ENCODE data around the gene HJV. TPM values are rescaled to one million over a fixed set of nuclear protein-coding genes. Genes with fewer than 3 reads are reported as not detected.
A peak's percentile ranks its signal among the peaks of the same experiment; 100 is the strongest.
"Not testable (repeated sequence)": the region's sequence is repeated elsewhere in the genome, so short reads cannot be mapped to it uniquely, and the experiment has no call there.

The HJV gene
- total RNA-seq, 1 experiment from 2014 or later: not detected

- Histone ChIP-seq H3F3A (ENCODE audit: low read length, unreplicated experiment) (peaks cover 6% of the 10 kb centered on the region), H3K9ac (ENCODE audit: low read length) (no peak overlapping the region), H3K9me2 (replicated peaks; ENCODE audit: low read length) (no peaks in the 10 kb centered on the region), H3K27ac (ENCODE audit: low read length) (no peak overlapping the region), H3K9me3 (ENCODE audit: low read length) (no peaks in the 10 kb centered on the region), H3K4me3 (ENCODE audit: low read length) (no peak overlapping the region), H3K79me2 (ENCODE audit: low read length) (no peaks in the 10 kb centered on the region), H3K36me3 (ENCODE audit: low read depth, low read length) (no peaks in the 10 kb centered on the region), H3K27me3 (ENCODE audit: low read length) (no peaks in the 10 kb centered on the region), H3K4me1 (ENCODE audit: insufficient read depth, low read length) (peaks cover 11% of the 10 kb centered on the region; the same call in 1 of the 2 replicates), H3K4me2 (ENCODE audit: low read length) (no peak overlapping the region), H2AFZ (ENCODE audit: low read length) (0 out of 2 replicates have a peak overlapping the region, but pooled peaks have one; percentile 7), H4K20me1 (ENCODE audit: low read length) (no peaks in the 10 kb centered on the region)
- intact Hi-C loops (cut with micrococcal nuclease): no loop called here
- TF ChIP-seq EZH2phosphoT487 (IDR thresholded peaks at IDR 0.05; ENCODE audit: borderline replicate concordance, low read length): no peak
- peak; percentile 79 for TF ChIP-seq CTCF (conservative IDR thresholded peaks at IDR 0.05; ENCODE audit: low read depth, low read length)
- no peak for TF ChIP-seq EZH2 (IDR thresholded peaks at IDR 0.05; ENCODE audit: low read length, unreplicated experiment)
- ATAC-seq (peak; percentile 14), DNase-seq (peak; percentile 81)
- ChIA-PET CTCF (interaction anchor here (0.5 to 1.0 kb wide), 10 partner anchors 12 to 173 kb away, joined by 3 to 10 read pairs (median 4); partner anchors contain the start of genes HJV, LIX1L and PIAS3), POLR2A (ENCODE audit: unreplicated experiment) (interaction anchor here (1.6 kb wide), 1 partner anchor 19 kb away, joined by 6 read pairs; no protein-coding TSS in a partner anchor)
- no TSS peak for BruUV-seq (replicated peaks)
Observed at GRCh38 chr1:146032631-146033219, 11.2 kb upstream of the HJV start.

- H3K27me3 ChIP-seq (ENCODE audit: low read length): no peaks in the 10 kb centered on the region
- intact Hi-C loops (cut with micrococcal nuclease): no loop called here
- H3K79me2 ChIP-seq (ENCODE audit: low read length): no peaks in the 10 kb centered on the region
- H3F3A ChIP-seq (ENCODE audit: low read length, unreplicated experiment): no peaks in the 10 kb centered on the region
- no peaks in the 10 kb centered on the region for H3K36me3 ChIP-seq (ENCODE audit: low read depth, low read length)
- BruUV-seq (replicated peaks): no TSS peak
- no peak for TF ChIP-seq EZH2phosphoT487 (IDR thresholded peaks at IDR 0.05; ENCODE audit: borderline replicate concordance, low read length)
- TF ChIP-seq EZH2 (IDR thresholded peaks at IDR 0.05; ENCODE audit: low read length, unreplicated experiment): no peak
- no peak for TF ChIP-seq CTCF (conservative IDR thresholded peaks at IDR 0.05; ENCODE audit: low read depth, low read length)
- no peaks in the 10 kb centered on the region for H3K9me2 ChIP-seq (replicated peaks; ENCODE audit: low read length)
- no peak overlapping the region for H3K4me3 ChIP-seq (ENCODE audit: low read length)
- H3K9me3 ChIP-seq (ENCODE audit: low read length): no peaks in the 10 kb centered on the region
- no peak overlapping the region for H3K4me2 ChIP-seq (ENCODE audit: low read length)
- POLR2A ChIA-PET (ENCODE audit: unreplicated experiment): interaction anchor here (1.6 kb wide), 1 partner anchor 20 kb away, joined by 6 read pairs; no protein-coding TSS in a partner anchor
- H3K9ac ChIP-seq (ENCODE audit: low read length): no peak overlapping the region
- no peaks in the 10 kb centered on the region for H4K20me1 ChIP-seq (ENCODE audit: low read length)
- ATAC-seq: no peak
- no peak overlapping the region for H3K27ac ChIP-seq (ENCODE audit: low read length)
- DNase-seq: no peak
- no peak overlapping the region for H2AFZ ChIP-seq (ENCODE audit: low read length)
- CTCF ChIA-PET: interaction anchor here (0.6 kb wide), 1 partner anchor 22 kb away, joined by 6 read pairs; no protein-coding TSS in a partner anchor
- H3K4me1 ChIP-seq (ENCODE audit: insufficient read depth, low read length): peaks cover 8% of the 10 kb centered on the region; the same call in 1 of the 2 replicates
Observed at GRCh38 chr1:146031476-146031875, 9.9 kb upstream of the HJV start.

- Histone ChIP-seq H2AFZ (ENCODE audit: low read length) (no peak overlapping the region), H3K4me3 (ENCODE audit: low read length) (no peak overlapping the region), H3K36me3 (ENCODE audit: low read depth, low read length) (no peaks in the 10 kb centered on the region), H3K4me1 (ENCODE audit: insufficient read depth, low read length) (no peaks in the 10 kb centered on the region), H3K27me3 (ENCODE audit: low read length) (no peaks in the 10 kb centered on the region), H3K79me2 (ENCODE audit: low read length) (no peaks in the 10 kb centered on the region), H3K9me2 (replicated peaks; ENCODE audit: low read length) (no peaks in the 10 kb centered on the region), H3F3A (ENCODE audit: low read length, unreplicated experiment) (no peaks in the 10 kb centered on the region), H3K9me3 (ENCODE audit: low read length) (no peaks in the 10 kb centered on the region), H3K27ac (ENCODE audit: low read length) (no peak overlapping the region), H3K9ac (ENCODE audit: low read length) (no peak overlapping the region), H4K20me1 (ENCODE audit: low read length) (no peaks in the 10 kb centered on the region), H3K4me2 (ENCODE audit: low read length) (no peak overlapping the region)
- ATAC-seq (no peak), DNase-seq (no peak)
- intact Hi-C loops (cut with micrococcal nuclease): no loop called here
- TF ChIP-seq EZH2 (IDR thresholded peaks at IDR 0.05; ENCODE audit: low read length, unreplicated experiment) (no peak), CTCF (conservative IDR thresholded peaks at IDR 0.05; ENCODE audit: low read depth, low read length) (no peak), EZH2phosphoT487 (IDR thresholded peaks at IDR 0.05; ENCODE audit: borderline replicate concordance, low read length) (no peak)
- CTCF ChIA-PET: no interaction called here
- BruUV-seq (replicated peaks): no TSS peak
- POLR2A ChIA-PET (ENCODE audit: unreplicated experiment): no interaction called here
Observed at GRCh38 chr1:146029117-146029516, 7.6 kb upstream of the HJV start.

GRCh38 chr1:146026650-146027049, 5.1 kb upstream of the HJV start:
- H3K36me3 ChIP-seq (ENCODE audit: low read depth, low read length); ATAC-seq; H3K9me2 ChIP-seq (replicated peaks; ENCODE audit: low read length); H3K4me2 ChIP-seq (ENCODE audit: low read length); H3K4me3 ChIP-seq (ENCODE audit: low read length); H3K27me3 ChIP-seq (ENCODE audit: low read length); BruUV-seq (replicated peaks); H3K27ac ChIP-seq (ENCODE audit: low read length); H3K9ac ChIP-seq (ENCODE audit: low read length); H3K4me1 ChIP-seq (ENCODE audit: insufficient read depth, low read length); H3K9me3 ChIP-seq (ENCODE audit: low read length); DNase-seq; H4K20me1 ChIP-seq (ENCODE audit: low read length); H3K79me2 ChIP-seq (ENCODE audit: low read length); H2AFZ ChIP-seq (ENCODE audit: low read length); CTCF ChIA-PET; H3F3A ChIP-seq (ENCODE audit: low read length, unreplicated experiment); intact Hi-C loops (cut with micrococcal nuclease): not testable (repeated sequence)
- POLR2A ChIA-PET (ENCODE audit: unreplicated experiment): interaction anchor here (0.6 to 0.7 kb wide), 2 partner anchors 12 to 136 kb away, joined by 3 read pairs; no protein-coding TSS in a partner anchor
